Astrocyte (in vitro differentiated cells and primary cell): ENCODE results near the gene ENPP4.

Experiments
- EZH2 ChIP-seq: IDR thresholded peaks from 2 replicates; pipeline ENCODE4 v1.6.1; 2012; ENCODE audit warnings: mild to moderate bottlenecking, low read length, inconsistent platforms; ENCODE audit not compliant: insufficient read depth
- TF ChIP-seq, protein P1 (sequence below): IDR thresholded peaks from 2 replicates; pipeline ENCODE4 v1.5.1; 2011; ENCODE audit warnings: low read depth, mild to moderate bottlenecking, inconsistent platforms, low read length, moderate library complexity; ENCODE audit not compliant: insufficient read depth

DNA sequence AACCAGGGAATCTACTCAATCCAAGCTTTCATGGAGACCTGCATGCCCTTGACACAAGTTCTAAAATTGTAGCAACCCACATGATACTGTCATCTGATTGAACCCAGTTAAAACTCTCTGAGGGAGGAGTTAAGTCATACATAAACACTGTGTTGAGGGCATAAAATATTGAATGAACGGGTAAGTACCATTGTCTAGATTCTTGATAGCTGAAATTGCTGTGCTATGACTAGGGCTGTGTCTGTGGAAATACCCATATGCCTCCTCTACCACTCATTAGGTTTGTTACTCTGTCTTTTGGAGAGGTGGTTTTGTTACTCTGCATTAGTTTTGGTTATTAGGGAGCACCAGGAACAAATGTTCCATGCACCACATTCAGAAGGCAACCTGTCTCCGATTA is 7.6 kb downstream of the ENPP4 start:
- TF ChIP-seq, protein P1, sequence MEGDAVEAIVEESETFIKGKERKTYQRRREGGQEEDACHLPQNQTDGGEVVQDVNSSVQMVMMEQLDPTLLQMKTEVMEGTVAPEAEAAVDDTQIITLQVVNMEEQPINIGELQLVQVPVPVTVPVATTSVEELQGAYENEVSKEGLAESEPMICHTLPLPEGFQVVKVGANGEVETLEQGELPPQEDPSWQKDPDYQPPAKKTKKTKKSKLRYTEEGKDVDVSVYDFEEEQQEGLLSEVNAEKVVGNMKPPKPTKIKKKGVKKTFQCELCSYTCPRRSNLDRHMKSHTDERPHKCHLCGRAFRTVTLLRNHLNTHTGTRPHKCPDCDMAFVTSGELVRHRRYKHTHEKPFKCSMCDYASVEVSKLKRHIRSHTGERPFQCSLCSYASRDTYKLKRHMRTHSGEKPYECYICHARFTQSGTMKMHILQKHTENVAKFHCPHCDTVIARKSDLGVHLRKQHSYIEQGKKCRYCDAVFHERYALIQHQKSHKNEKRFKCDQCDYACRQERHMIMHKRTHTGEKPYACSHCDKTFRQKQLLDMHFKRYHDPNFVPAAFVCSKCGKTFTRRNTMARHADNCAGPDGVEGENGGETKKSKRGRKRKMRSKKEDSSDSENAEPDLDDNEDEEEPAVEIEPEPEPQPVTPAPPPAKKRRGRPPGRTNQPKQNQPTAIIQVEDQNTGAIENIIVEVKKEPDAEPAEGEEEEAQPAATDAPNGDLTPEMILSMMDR, result no peak
- no peak for TF ChIP-seq EZH2
